CD14-positive monocyte (primary cell): ENCODE measurements around the gene SPCS2. TPM values are rescaled to one million over a fixed set of nuclear protein-coding genes. Genes with fewer than 3 reads are reported as not detected.

ENCODE experiments used
- DNase-seq, 3 donors: peaks; one replicate each; pipeline ENCODE4 v3.0.0-alpha.2; 2011 to 2022
- H2AFZ ChIP-seq: 2 replicates; pipeline ENCODE4 v1.6.0; 2012; ENCODE audit warnings: mild to moderate bottlenecking, low read depth, low read length, inconsistent platforms; ENCODE audit not compliant: insufficient read depth, poor library complexity, severe bottlenecking
- H3K27ac ChIP-seq, 2 donors: 1 replicate in 1 of 2; 2 replicates in 1 of 2; pipeline ENCODE4 v1.5.1; 2012 to 2013; ENCODE audit warnings: low read length in 2 of 2, control low read depth in 1 of 2, inconsistent platforms in 1 of 2, low read depth in 1 of 2, mild to moderate bottlenecking in 1 of 2
- H3K27me3 ChIP-seq, 2 donors: one replicate each; pipeline versions ENCODE4 v1.6.0 to v1.6.1; 2011 to 2013; ENCODE audit warnings: low read length in 2 of 2; ENCODE audit not compliant: control insufficient read depth in 2 of 2, insufficient read depth in 2 of 2
- H3K36me3 ChIP-seq, 2 donors: replicated peaks in 1 of 2; 1 replicate in 1 of 2; 2 replicates in 1 of 2; pipeline versions ENCODE4 v1.5.1 to v1.6.1; 2012 to 2013; ENCODE audit warnings: low read length in 2 of 2, control low read depth in 1 of 2, inconsistent platforms in 1 of 2, mild to moderate bottlenecking in 1 of 2; ENCODE audit not compliant: insufficient read depth in 2 of 2, control insufficient read depth in 1 of 2
- H3K4me1 ChIP-seq, 2 donors: 1 replicate in 1 of 2; 2 replicates in 1 of 2; pipeline versions ENCODE4 v1.5.1 to v1.6.1; 2012 to 2013; ENCODE audit warnings: low read length in 2 of 2, control low read depth in 1 of 2, inconsistent platforms in 1 of 2, mild to moderate bottlenecking in 1 of 2, moderate library complexity in 1 of 2; ENCODE audit not compliant: insufficient read depth in 2 of 2, control insufficient read depth in 1 of 2
- H3K4me2 ChIP-seq: replicated peaks from 2 replicates; pipeline ENCODE3; 2012; ENCODE audit warnings: low read length, moderate library complexity, mild to moderate bottlenecking; ENCODE audit not compliant: poor library complexity, severe bottlenecking; ENCODE audit errors: extremely low read depth
- H3K4me3 ChIP-seq, 3 experiments: fragments of 200-600 bp in 1 of 3; sonication (generic) in 1 of 3; replicated peaks in 1 of 3; 1 replicate in 2 of 3; 2 replicates in 1 of 3; pipeline ENCODE4 v1.5.1; 2011 to 2013; ENCODE audit warnings: low read length in 3 of 3, mild to moderate bottlenecking in 3 of 3, control low read depth in 2 of 3, low read depth in 2 of 3, inconsistent platforms in 1 of 3, moderate library complexity in 1 of 3
- H3K79me2 ChIP-seq: 2 replicates; pipeline ENCODE4 v1.6.0; 2012; ENCODE audit warnings: mild to moderate bottlenecking, control low read depth, inconsistent platforms, low read length, moderate library complexity; ENCODE audit not compliant: insufficient read depth
- H3K9ac ChIP-seq: 2 replicates; pipeline ENCODE4 v1.6.0; 2017; ENCODE audit warnings: low read length, mild to moderate bottlenecking; ENCODE audit not compliant: insufficient read depth, poor library complexity, severe bottlenecking
- H3K9me3 ChIP-seq, 2 donors: replicated peaks in 1 of 2; 1 replicate in 1 of 2; 2 replicates in 1 of 2; pipeline versions ENCODE4 v1.5.1 to v1.6.1; 2012 to 2013; ENCODE audit warnings: low read length in 2 of 2, control low read depth in 1 of 2; ENCODE audit not compliant: control insufficient read depth in 1 of 2, insufficient read depth in 1 of 2
- H4K20me1 ChIP-seq: 2 replicates; pipeline ENCODE4 v1.6.0; 2012; ENCODE audit warnings: mild to moderate bottlenecking, low read length, control low read depth, moderate library complexity; ENCODE audit not compliant: insufficient read depth
- H3K27ac Mint-ChIP-seq, 7 donors: one replicate each; pipeline ENCODE4 v1.8.0; 2020; ENCODE audit warnings: mild to moderate bottlenecking in 7 of 7, mixed read lengths in 7 of 7, moderate library complexity in 6 of 7, inconsistent platforms in 2 of 7
- H3K27me3 Mint-ChIP-seq, 3 donors: one replicate each; pipeline ENCODE4 v1.8.0; 2021 to 2022; ENCODE audit warnings: low read depth in 3 of 3, mild to moderate bottlenecking in 3 of 3, mixed read lengths in 3 of 3, moderate library complexity in 3 of 3, inconsistent platforms in 1 of 3
- H3K36me3 Mint-ChIP-seq, 2 donors: one replicate each; pipeline ENCODE4 v1.8.0; 2020; ENCODE audit warnings: mixed read lengths in 2 of 2, inconsistent platforms in 1 of 2, mild to moderate bottlenecking in 1 of 2
- H3K4me1 Mint-ChIP-seq: one replicate; pipeline ENCODE4 v1.8.0; 2020; ENCODE audit warnings: mild to moderate bottlenecking, mixed read lengths
- H3K4me3 Mint-ChIP-seq, 2 donors: one replicate each; pipeline ENCODE4 v1.8.0; 2020; ENCODE audit warnings: mild to moderate bottlenecking in 2 of 2, mixed read lengths in 2 of 2, moderate library complexity in 1 of 2
- H3K9me3 Mint-ChIP-seq, 7 donors: one replicate each; pipeline ENCODE4 v1.8.0; 2020 to 2022; ENCODE audit warnings: mixed read lengths in 7 of 7, mild to moderate bottlenecking in 6 of 7, moderate library complexity in 6 of 7, inconsistent platforms in 2 of 7
- CTCF ChIP-seq: fragments of 200-600 bp; IDR thresholded peaks from one replicate; pipeline ENCODE4 v1.8.0; 2022; ENCODE audit warnings: antibody characterized with exemption, mild to moderate bottlenecking
- WGBS: methylation state at CpG from one replicate; pipeline ENCODE4 v1.1.5; 2013; ENCODE audit warnings: missing lambda C conversion rate; ENCODE audit not compliant: insufficient coverage; 5-methylcytosine and 5-hydroxymethylcytosine counted together
- intact Hi-C, 2 donors: fragments of 100-400 bp; cut with micrococcal nuclease; formaldehyde crosslinking; loops; one replicate each; pipeline versions ENCODE4 v1.15.0 to v1.15.1; 2023
- polyA plus RNA-seq, 3 donors: library from polyadenylated mRNA; depleted of rRNA in 1 of 3; unstranded in 2 of 3; stranded (reverse) in 1 of 3; fragments of 300-500 nt in 2 of 3; fragments of >200 nt in 1 of 3; fragmentation: Illumina TruSeq in 2 of 3; gene quantifications; 1 replicate in 2 of 3; 2 replicates in 1 of 3; pipeline ENCODE4 v1.2.3, GENCODE V29; 2012 to 2021

The SPCS2 gene
- polyA plus RNA-seq, 3 donors, result 12.4 to 185 (median 150) TPM

DNA sequence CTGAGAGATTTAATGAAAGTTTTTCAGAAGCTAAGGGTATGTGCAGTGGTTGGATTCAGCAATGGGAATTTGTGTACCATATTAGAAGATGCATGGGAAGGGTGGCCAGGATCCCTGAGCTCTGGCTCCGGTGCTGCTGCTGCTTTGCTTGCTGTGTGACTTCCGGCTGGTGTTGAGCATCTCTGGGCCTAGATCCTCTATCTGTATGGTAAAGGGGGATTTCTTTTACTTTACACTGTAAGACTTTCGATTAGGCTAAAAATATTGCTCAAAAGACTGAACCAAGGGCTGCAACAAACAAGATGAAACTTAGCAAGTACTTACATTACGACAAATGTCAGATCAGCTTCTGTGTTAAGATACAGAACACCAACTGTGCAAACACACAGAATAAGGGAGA, 39.3 kb upstream of the SPCS2 start:
- Histone ChIP-seq H4K20me1 (no peaks in the 10 kb centered on the region), H3K4me3 (no peak overlapping the region), H2AFZ (no peak overlapping the region), H3K36me3 (peaks cover 0 to 7% of the 10 kb centered on the region in 2 donors), H3K27ac (no peak overlapping the region), H3K4me1 (no peaks in the 10 kb centered on the region), H3K9me3 (no peaks in the 10 kb centered on the region), H3K9ac (no peak overlapping the region), H3K27me3 (no peaks in the 10 kb centered on the region), H3K79me2 (no peaks in the 10 kb centered on the region), H3K4me2 (no peak overlapping the region)
- no peak overlapping the region for H3K4me3 Mint-ChIP-seq
- H3K9me3 Mint-ChIP-seq, result no peaks in the 10 kb centered on the region
- TF ChIP-seq CTCF, result no peak
- intact Hi-C loops, result no loop called here
- DNase-seq, result no peak
- peaks cover 63 to 65% of the 10 kb centered on the region in 2 donors for H3K36me3 Mint-ChIP-seq
- no peaks in the 10 kb centered on the region for H3K27me3 Mint-ChIP-seq
- WGBS, result no CpG with 5 or more reads among the region's 4 CpGs
- H3K4me1 Mint-ChIP-seq, result no peaks in the 10 kb centered on the region
- no peak overlapping the region for H3K27ac Mint-ChIP-seq

GRCh38 chr11:74923125-74923524, 25.9 kb upstream of the SPCS2 start:
- no peak for TF ChIP-seq CTCF
- Histone ChIP-seq H3K4me2 (no peak overlapping the region), H4K20me1 (no peaks in the 10 kb centered on the region), H3K9me3 (no peaks in the 10 kb centered on the region), H3K27ac (no peak overlapping the region), H3K4me3 (no peak overlapping the region), H3K4me1 (no peaks in the 10 kb centered on the region), H3K9ac (no peak overlapping the region), H3K79me2 (no peaks in the 10 kb centered on the region), H3K36me3 (no peaks in the 10 kb centered on the region), H2AFZ (no peak overlapping the region), H3K27me3 (no peaks in the 10 kb centered on the region)
- Mint-ChIP-seq H3K9me3 (peaks cover 0 to 3% (median 0%) of the 10 kb centered on the region in 7 donors), H3K4me3 (no peak overlapping the region), H3K36me3 (peaks cover 43 to 52% of the 10 kb centered on the region in 2 donors), H3K27me3 (peaks cover 0 to 1% (median 0%) of the 10 kb centered on the region in 3 donors), H3K27ac (no peak overlapping the region), H3K4me1 (no peaks in the 10 kb centered on the region)
- intact Hi-C loops, result no loop called here
- no peak for DNase-seq
